ENCODE data around the gene CPTP.

CPTP gene

DNA sequence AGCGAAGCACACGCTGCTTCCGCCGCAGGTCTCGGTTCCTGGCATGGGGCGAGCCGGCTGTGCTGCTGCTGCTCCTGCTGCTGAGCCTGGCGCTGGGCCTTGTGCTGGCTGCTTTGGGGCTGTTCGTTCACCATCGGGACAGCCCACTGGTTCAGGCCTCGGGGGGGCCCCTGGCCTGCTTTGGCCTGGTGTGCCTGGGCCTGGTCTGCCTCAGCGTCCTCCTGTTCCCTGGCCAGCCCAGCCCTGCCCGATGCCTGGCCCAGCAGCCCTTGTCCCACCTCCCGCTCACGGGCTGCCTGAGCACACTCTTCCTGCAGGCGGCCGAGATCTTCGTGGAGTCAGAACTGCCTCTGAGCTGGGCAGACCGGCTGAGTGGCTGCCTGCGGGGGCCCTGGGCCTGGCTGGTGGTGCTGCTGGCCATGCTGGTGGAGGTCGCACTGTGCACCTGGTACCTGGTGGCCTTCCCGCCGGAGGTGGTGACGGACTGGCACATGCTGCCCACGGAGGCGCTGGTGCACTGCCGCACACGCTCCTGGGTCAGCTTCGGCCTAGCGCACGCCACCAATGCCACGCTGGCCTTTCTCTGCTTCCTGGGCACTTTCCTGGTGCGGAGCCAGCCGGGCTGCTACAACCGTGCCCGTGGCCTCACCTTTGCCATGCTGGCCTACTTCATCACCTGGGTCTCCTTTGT lies 9.1 kb downstream of the CPTP start:
- no peaks in the 10 kb centered on the region for H3K9me3 ChIP-seq (ENCODE audit: control insufficient read depth, insufficient read depth, low read length)
- no peaks in the 10 kb centered on the region for H3K27me3 ChIP-seq (ENCODE audit: control insufficient read depth, insufficient read depth, low read length)
- H3K4me3 ChIP-seq (ENCODE audit: low read depth, low read length): no peak overlapping the region
- peaks cover 8% of the 10 kb centered on the region for H3K36me3 ChIP-seq (ENCODE audit: control insufficient read depth, insufficient read depth, low read length)
- H3K9ac ChIP-seq (ENCODE audit: low read depth, low read length): no peak overlapping the region
- H3K27ac ChIP-seq (ENCODE audit: low read depth, low read length): no peak overlapping the region
- no peaks in the 10 kb centered on the region for H3K4me1 ChIP-seq (ENCODE audit: control insufficient read depth, insufficient read depth, low read length)

- H3K27ac ChIP-seq (ENCODE audit: low read depth, low read length): no peak overlapping the region
- peaks cover 15% of the 10 kb centered on the region for H3K36me3 ChIP-seq (ENCODE audit: control insufficient read depth, insufficient read depth, low read length)
- H3K27me3 ChIP-seq (ENCODE audit: control insufficient read depth, insufficient read depth, low read length): no peaks in the 10 kb centered on the region
- H3K9ac ChIP-seq (ENCODE audit: low read depth, low read length): no peak overlapping the region
- no peak overlapping the region for H3K4me3 ChIP-seq (ENCODE audit: low read depth, low read length)
- H3K9me3 ChIP-seq (ENCODE audit: control insufficient read depth, insufficient read depth, low read length): no peaks in the 10 kb centered on the region
- H3K4me1 ChIP-seq (ENCODE audit: control insufficient read depth, insufficient read depth, low read length): no peaks in the 10 kb centered on the region
Observed at GRCh38 chr1:1334835-1335234, 10.2 kb downstream of the CPTP start.

GRCh38 chr1:1335283-1335682 lies 10.7 kb downstream of the CPTP start:
- Histone ChIP-seq H3K4me3 (ENCODE audit: low read depth, low read length) (no peak overlapping the region), H3K27me3 (ENCODE audit: control insufficient read depth, insufficient read depth, low read length) (no peaks in the 10 kb centered on the region), H3K9ac (ENCODE audit: low read depth, low read length) (no peak overlapping the region), H3K27ac (ENCODE audit: low read depth, low read length) (no peak overlapping the region), H3K9me3 (ENCODE audit: control insufficient read depth, insufficient read depth, low read length) (no peaks in the 10 kb centered on the region), H3K4me1 (ENCODE audit: control insufficient read depth, insufficient read depth, low read length) (no peaks in the 10 kb centered on the region), H3K36me3 (ENCODE audit: control insufficient read depth, insufficient read depth, low read length) (peaks cover 19% of the 10 kb centered on the region)

- Histone ChIP-seq H3K9me3 (ENCODE audit: control insufficient read depth, insufficient read depth, low read length) (no peaks in the 10 kb centered on the region), H3K27me3 (ENCODE audit: control insufficient read depth, insufficient read depth, low read length) (no peaks in the 10 kb centered on the region), H3K9ac (ENCODE audit: low read depth, low read length) (no peak overlapping the region), H3K4me1 (ENCODE audit: control insufficient read depth, insufficient read depth, low read length) (no peaks in the 10 kb centered on the region), H3K4me3 (ENCODE audit: low read depth, low read length) (no peak overlapping the region), H3K27ac (ENCODE audit: low read depth, low read length) (no peak overlapping the region), H3K36me3 (ENCODE audit: control insufficient read depth, insufficient read depth, low read length) (peaks cover 25% of the 10 kb centered on the region)
Observed at GRCh38 chr1:1335792-1336248, 11.2 kb downstream of the CPTP start.

- H3K9me3 ChIP-seq (ENCODE audit: control insufficient read depth, insufficient read depth, low read length): no peaks in the 10 kb centered on the region
- no peak overlapping the region for H3K27ac ChIP-seq (ENCODE audit: low read depth, low read length)
- no peaks in the 10 kb centered on the region for H3K4me1 ChIP-seq (ENCODE audit: control insufficient read depth, insufficient read depth, low read length)
- H3K9ac ChIP-seq (ENCODE audit: low read depth, low read length): no peak overlapping the region
- H3K27me3 ChIP-seq (ENCODE audit: control insufficient read depth, insufficient read depth, low read length): no peaks in the 10 kb centered on the region
- no peak overlapping the region for H3K4me3 ChIP-seq (ENCODE audit: low read depth, low read length)
- peaks cover 31% of the 10 kb centered on the region for H3K36me3 ChIP-seq (ENCODE audit: control insufficient read depth, insufficient read depth, low read length)
Observed at GRCh38 chr1:1336446-1336845, 11.8 kb downstream of the CPTP start.

GRCh38 chr1:1336931-1337792 lies 12.6 kb downstream of the CPTP start:
- H3K4me1 ChIP-seq (ENCODE audit: control insufficient read depth, insufficient read depth, low read length): no peaks in the 10 kb centered on the region
- H3K9ac ChIP-seq (ENCODE audit: low read depth, low read length): no peak overlapping the region
- H3K9me3 ChIP-seq (ENCODE audit: control insufficient read depth, insufficient read depth, low read length): no peaks in the 10 kb centered on the region
- no peak overlapping the region for H3K27ac ChIP-seq (ENCODE audit: low read depth, low read length)
- H3K27me3 ChIP-seq (ENCODE audit: control insufficient read depth, insufficient read depth, low read length): no peaks in the 10 kb centered on the region
- H3K36me3 ChIP-seq (ENCODE audit: control insufficient read depth, insufficient read depth, low read length): peaks cover 33% of the 10 kb centered on the region
- no peak overlapping the region for H3K4me3 ChIP-seq (ENCODE audit: low read depth, low read length)

DNA sequence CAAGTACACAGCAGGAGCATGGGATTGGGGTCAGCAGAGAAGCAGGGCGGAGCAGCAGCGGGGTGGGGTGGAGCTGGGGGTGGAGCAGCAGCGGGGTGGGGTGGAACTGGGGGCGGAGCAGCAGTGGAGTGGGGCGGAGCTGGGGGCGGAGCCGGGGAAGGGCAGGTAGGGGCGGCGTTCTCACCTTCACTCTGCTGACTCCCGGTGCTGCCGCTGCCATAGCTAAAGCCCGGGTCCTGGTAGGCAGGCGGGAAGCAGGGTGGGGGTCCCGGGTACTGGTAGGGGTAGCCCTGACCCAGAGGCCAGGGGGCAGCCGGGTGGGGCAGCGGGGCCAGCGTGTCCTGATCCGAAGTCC lies 13.2 kb downstream of the CPTP start:
- Histone ChIP-seq H3K4me3 (ENCODE audit: low read depth, low read length) (no peak overlapping the region), H3K27ac (ENCODE audit: low read depth, low read length) (no peak overlapping the region), H3K36me3 (ENCODE audit: control insufficient read depth, insufficient read depth, low read length) (peaks cover 33% of the 10 kb centered on the region), H3K9me3 (ENCODE audit: control insufficient read depth, insufficient read depth, low read length) (no peaks in the 10 kb centered on the region), H3K27me3 (ENCODE audit: control insufficient read depth, insufficient read depth, low read length) (no peaks in the 10 kb centered on the region), H3K9ac (ENCODE audit: low read depth, low read length) (no peak overlapping the region), H3K4me1 (ENCODE audit: control insufficient read depth, insufficient read depth, low read length) (no peaks in the 10 kb centered on the region)

- Histone ChIP-seq H3K27ac (ENCODE audit: low read depth, low read length) (no peak overlapping the region), H3K4me3 (ENCODE audit: low read depth, low read length) (no peak overlapping the region), H3K27me3 (ENCODE audit: control insufficient read depth, insufficient read depth, low read length) (no peaks in the 10 kb centered on the region), H3K4me1 (ENCODE audit: control insufficient read depth, insufficient read depth, low read length) (no peaks in the 10 kb centered on the region), H3K36me3 (ENCODE audit: control insufficient read depth, insufficient read depth, low read length) (peaks cover 33% of the 10 kb centered on the region), H3K9ac (ENCODE audit: low read depth, low read length) (no peak overlapping the region), H3K9me3 (ENCODE audit: control insufficient read depth, insufficient read depth, low read length) (no peaks in the 10 kb centered on the region)
Observed at GRCh38 chr1:1338278-1338677, 13.7 kb downstream of the CPTP start.

DNA sequence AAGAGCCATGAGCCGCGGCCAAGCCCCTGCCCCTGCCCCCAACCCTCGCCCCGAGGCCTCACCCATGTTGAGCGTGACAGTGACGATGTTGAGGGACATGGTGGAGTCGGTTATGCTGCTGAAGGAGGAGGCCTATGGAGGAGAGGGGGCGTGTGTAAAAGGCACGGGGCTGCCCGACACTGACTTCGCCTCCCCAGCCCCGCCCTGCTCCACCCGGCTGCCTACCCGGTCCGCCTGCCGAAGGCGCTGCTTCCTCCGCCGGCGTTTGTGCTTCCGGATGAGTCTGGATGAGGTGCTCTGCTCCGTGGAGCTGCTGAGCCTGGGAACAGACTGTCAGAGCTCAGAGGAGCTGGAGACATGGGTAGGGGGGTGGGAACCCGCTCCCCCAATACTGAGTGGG lies 15.6 kb downstream of the CPTP start:
- Histone ChIP-seq H3K36me3 (ENCODE audit: control insufficient read depth, insufficient read depth, low read length) (peaks cover 33% of the 10 kb centered on the region), H3K4me3 (ENCODE audit: low read depth, low read length) (no peak overlapping the region), H3K27me3 (ENCODE audit: control insufficient read depth, insufficient read depth, low read length) (no peaks in the 10 kb centered on the region), H3K9me3 (ENCODE audit: control insufficient read depth, insufficient read depth, low read length) (no peaks in the 10 kb centered on the region), H3K27ac (ENCODE audit: low read depth, low read length) (no peak overlapping the region), H3K4me1 (ENCODE audit: control insufficient read depth, insufficient read depth, low read length) (no peaks in the 10 kb centered on the region), H3K9ac (ENCODE audit: low read depth, low read length) (no peak overlapping the region)

- H3K27me3 ChIP-seq (ENCODE audit: control insufficient read depth, insufficient read depth, low read length): no peaks in the 10 kb centered on the region
- no peaks in the 10 kb centered on the region for H3K4me1 ChIP-seq (ENCODE audit: control insufficient read depth, insufficient read depth, low read length)
- no peak overlapping the region for H3K4me3 ChIP-seq (ENCODE audit: low read depth, low read length)
- no peaks in the 10 kb centered on the region for H3K9me3 ChIP-seq (ENCODE audit: control insufficient read depth, insufficient read depth, low read length)
- no peak overlapping the region for H3K27ac ChIP-seq (ENCODE audit: low read depth, low read length)
- no peak overlapping the region for H3K9ac ChIP-seq (ENCODE audit: low read depth, low read length)
- H3K36me3 ChIP-seq (ENCODE audit: control insufficient read depth, insufficient read depth, low read length): peaks cover 33% of the 10 kb centered on the region
Observed at GRCh38 chr1:1340791-1341548, 16.4 kb downstream of the CPTP start.
